GM21786 (cell line): ENCODE data around the gene HJV.

Source experiments
- ATAC-seq: cut with Tn5 transposase; IDR thresholded peaks from one replicate; pipeline ENCODE4 v1.9.1; 2021; ENCODE audit not compliant: unreplicated experiment

HJV gene

DNA sequence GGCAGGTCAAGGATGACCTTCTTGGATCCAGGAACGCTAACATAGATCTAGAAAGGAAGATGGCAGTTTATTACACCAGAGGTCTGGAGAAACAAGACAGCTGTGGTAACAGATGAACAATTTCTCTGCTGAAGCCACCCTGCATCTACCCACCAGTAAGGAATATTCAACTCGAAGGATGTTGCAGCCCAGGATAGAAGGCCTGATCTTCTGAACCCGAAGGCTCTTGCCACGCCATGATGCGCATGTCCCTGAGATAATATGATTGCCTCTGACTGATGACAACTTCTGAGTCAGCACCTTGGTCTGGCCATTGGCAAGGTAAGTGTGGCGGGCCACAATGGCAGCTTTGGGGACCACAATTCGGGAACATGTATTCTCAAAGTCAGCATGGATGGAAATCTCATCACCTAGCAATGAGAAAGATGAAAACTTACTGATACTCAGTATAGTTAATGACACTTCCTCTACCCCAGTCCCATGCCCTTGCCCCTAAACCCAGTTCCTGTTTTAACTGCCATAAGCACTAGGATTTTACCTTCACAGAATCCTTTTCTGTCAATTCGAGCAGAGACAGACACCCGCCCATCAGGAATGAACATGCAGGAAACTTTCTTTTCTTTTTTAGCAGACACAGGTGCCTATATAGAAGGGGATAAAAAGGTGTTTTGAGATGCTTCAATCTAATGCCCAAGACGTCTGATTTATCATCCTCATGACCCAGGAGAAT, 27.0 kb downstream of the HJV start:
- ATAC-seq: no peak

DNA sequence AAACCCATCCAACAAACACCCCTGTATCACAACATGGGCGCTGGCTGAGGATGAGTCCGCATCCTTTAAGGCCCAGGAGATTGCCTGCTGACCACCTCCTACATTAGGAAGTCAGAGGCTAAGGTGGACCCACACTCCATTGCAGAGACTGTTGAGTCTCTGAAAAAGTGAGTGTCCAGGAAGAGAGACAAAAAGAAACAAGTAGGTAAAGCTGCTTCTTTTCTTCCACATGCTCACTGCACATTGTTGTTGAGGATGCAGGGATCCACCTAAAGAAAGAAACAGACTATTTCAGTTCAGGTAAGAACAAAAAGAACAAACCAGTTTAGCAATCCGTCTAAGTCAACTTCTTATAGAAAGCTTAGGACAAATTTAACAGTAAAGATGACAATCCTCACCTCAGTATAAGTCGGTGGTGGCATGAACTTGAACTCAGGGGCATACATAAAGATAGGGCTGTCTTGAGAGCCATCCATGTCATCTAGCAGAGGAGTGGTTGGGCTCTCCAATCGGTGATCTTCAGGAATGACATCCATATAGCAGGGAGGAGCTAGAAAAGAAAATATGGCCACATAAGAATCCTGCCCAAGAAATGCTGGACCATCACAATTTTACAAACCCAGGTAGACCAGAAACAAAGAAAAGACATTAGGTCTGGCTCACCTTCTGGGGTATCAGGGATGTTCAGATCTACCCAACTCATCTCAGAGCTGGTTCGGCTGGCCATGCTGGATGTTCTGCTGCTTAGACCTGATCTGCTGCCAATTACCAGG, 27.7 kb downstream of the HJV start:
- no peak for ATAC-seq

DNA sequence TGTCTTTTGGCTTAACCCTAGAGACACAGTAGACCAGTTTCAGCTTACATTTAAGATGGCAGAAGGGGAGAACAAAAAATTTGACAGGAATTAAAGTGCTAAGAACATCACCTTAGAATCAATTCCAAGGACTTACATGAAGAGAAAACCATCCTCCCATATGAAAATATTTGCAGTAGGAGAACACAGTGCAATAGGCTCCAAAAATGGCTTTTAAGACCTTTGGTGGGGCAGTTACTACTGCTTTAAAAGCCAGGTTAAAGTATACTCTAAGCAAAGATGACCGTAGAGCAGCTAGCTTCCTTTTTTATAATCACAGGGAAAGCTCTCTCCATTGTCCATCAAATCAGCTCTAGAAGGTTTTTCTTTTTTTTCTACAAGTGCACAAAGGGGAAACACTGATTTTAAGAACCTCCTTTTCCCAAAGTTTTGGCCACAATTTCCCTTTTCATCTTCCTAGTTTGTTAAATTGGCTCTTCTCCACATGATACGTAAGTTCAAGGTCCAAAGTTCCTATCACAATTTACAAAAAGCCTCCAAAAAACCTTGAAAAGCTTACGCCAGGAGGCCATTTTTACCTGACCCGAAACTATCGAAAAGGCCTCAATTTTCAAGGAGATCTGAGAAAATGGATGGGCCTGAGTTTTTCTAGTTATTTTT, 28.4 kb downstream of the HJV start:
- no peak for ATAC-seq

- no peak for ATAC-seq
Measured at GRCh38 chr1:145992502-145992936, 29.0 kb downstream of the HJV start.

GRCh38 chr1:145991735-145992412, 29.7 kb downstream of the HJV start:
- no peak for ATAC-seq

- no peak for ATAC-seq
Measured at GRCh38 chr1:145990249-145990855, 31.2 kb downstream of the HJV start.

DNA sequence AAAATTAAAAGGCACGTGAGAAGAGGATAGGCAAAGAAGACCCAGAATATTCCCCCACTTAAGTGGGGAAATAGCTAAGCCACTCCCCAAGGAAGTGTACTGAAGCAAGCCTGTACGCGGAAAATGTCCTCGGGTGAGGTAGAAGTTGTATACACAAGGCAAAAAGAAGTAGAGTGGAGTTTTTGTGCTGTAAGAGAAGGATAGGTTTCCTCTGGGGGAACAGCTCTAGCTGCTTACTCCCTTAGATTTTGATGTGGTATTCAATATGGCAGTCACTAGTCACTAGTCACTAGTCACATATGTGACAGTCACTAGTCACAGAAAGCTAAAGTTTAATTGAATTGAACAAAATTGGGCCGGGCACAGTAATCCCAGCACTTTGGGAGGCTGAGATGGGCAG, 32.8 kb downstream of the HJV start:
- ATAC-seq: no peak

GRCh38 chr1:145987926-145988325, 33.6 kb downstream of the HJV start:
- ATAC-seq: no peak

DNA sequence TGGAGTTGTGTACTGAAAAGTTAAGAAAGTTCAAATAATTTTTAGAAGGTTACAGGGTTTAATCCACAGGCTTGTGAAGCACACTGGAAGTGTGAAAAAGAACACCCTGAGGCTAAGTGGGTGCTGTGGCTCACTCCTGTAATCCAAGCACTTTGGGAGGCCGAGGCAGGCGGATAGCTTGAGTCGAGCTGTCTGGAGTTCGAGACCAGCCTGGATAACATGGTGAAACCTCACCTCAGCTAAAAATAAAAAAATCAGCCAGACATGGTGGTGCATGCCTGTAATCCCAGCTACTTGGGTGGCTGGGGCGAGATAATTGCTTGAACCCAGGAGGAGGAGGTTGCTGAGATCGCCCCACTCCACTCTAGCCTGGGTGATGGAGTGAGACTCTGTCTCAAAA, 35.0 kb downstream of the HJV start:
- no peak for ATAC-seq

DNA sequence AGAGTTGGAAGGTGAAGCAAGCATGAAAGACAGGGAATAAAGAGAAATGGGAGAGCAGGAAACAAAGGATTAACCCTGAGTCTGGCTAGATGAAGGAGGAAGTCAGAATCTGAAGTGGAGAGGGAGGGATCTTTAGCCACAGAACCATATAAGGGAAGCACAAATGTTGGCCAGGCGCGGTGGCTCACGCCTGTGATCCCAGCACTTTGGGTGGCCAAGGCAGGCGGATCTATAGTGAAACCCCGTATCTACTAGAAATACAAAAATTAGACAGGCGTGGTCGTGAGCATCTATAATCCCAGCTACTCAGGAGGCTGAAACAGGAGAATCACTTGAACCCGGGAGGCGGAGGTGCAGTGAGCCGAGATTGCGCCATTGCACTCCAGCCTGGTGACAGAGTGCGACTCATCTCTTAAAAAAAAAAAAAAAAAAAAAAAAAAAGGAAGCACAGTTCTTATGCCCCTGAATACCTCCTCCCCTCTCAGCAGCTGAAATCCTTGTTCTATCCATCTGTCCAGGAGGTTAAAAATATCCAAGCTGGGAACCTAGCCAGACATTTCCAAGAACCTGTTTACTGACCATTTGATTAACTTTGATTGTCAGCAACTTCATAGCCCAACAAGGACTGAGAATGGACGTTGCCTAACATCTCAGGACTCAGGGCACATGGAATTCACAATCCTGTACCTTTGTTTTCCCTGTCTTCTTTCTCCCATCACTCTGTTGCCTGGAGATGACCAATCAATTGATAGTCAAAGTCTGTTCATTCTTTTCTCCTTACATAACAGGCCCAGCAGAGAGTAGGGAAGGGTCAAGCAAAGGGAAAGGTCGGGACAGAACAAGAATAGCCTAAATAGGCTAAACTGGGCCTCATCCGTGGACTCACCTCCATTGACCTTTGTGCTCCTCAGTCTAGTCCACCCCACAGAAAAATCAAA, 35.8 kb downstream of the HJV start:
- no peak for ATAC-seq

DNA sequence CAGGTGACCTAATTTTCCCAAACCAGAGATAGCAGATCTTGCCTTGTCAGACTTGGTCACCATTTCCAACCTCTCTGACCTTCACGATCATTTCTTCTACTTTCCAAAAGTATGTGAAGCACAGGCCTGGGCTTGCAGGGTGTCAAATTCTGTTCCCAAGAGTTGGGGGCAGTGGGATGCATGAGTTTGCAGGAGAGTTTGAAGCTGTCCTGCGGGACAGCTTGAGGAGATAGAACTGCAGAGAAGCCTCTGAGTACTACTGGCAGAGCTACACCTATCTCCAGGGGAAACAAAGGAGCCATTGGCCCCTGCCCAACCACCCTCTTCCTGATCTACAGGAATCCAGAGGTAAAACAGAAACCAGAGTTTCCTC, 36.4 kb downstream of the HJV start:
- no peak for ATAC-seq

DNA sequence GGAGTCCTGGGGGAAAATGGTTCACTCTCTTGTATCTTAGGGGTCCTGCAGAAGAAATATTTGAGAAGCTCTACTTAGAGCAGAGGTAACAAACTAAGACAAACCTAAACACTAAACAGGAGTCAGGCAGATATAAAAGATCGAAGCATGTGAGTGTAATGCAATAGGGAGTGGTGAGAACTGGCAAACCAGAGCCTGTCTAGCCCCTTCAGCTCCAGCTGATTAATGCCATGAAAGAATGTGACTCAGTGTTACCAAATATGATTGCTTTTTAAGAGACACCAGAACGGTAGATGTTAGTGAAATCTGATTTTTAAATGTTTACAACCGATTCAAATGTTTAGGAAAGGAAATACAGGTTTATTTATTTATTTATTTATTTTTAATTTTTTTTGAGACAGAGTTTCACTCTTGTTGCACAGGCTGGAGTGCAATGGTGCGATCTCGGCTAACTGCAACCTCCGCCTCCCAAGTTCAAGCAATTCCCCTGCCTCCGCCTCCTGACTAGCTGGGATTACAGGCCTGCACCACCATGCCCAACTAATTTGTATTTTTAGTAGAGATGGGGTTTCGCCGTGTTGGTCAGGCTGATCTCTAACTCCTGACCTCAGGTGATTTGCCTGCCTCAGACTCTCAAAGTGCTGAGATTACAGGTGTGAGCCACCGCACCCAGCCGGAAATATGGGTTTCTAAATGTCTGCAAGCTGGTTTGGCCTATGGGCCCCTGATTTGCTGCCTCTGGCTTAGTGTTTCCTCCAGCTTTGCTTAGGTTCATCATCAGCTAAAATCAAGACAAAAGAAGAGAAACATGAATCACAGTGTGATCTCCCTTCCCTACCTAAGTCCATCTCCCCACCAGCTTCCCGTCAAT, 37.3 kb downstream of the HJV start:
- no peak for ATAC-seq

- no peak for ATAC-seq
Measured at GRCh38 chr1:145983206-145983675, 38.3 kb downstream of the HJV start.

DNA sequence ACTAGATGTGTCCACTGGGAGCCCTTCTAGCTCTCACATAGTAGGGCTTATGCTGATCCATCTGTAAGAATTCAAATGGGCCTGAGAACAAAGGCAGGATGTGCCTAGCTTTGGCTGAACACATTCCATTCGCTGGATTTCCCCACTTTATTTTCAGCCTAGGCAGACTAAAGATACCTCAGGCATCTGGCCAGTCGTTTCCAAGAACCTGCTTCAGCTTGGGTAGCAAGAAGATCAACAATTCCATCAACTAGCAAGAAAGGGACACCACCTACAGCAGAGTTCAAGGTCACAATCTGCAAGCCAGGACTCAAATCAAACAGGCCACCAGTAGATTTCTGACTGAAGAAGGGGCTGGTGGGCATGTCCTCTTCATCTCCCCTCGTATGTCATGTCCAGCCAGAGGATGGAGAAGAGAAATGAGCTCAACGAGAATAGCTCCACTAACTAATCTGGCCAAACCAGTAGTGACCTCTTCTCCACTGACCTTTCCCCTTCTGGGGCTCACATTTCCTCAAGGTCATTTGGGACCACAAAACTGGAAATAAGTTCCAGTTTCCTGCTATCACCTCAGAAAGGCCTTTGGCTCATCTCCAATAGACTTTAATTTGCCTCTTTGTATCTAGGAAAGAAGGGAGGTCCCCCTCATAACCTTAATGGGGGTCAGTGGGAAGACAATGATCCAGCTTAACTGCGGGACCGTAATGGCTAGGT, 39.4 kb downstream of the HJV start:
- no peak for ATAC-seq

DNA sequence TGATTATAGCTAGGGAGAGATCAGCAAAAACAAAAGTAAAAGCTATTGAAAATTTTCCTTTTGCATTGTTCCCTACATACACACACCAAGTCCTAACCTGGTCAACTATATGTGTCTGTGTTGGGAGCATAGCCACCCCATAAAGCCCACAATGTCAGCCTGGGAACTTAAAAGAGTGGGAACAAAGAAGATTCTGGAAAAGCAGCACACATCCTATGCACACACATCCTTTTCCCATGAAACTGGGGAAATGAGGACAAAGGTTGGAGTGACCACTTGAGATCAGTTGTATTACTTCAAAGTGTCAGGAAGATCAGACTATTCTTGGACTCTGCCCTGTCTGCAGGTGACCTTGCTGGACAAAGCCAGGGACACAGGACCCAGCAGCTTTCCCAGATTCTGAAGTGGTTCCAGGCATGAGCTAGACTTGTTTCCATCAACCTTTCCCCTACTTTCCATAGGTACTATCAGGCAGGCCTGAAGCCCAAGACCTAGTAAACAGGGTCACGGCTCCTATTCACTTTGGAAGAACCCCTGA, 41.0 kb downstream of the HJV start:
- no peak for ATAC-seq

- ATAC-seq: peak; percentile 37
Measured at GRCh38 chr1:145979746-145980456, 41.6 kb downstream of the HJV start.
